ENCODE results near the gene HM13.
"Not testable (repeated sequence)": the region's sequence is repeated elsewhere in the genome, so short reads cannot be mapped to it uniquely, and the experiment has no call there.

HM13 gene

GRCh38 chr20:31570735-31571617, 56.7 kb downstream of the HM13 start:
- TF ChIP-seq CTCF (IDR thresholded peaks at IDR 0.05; ENCODE audit: extremely low read depth, missing control alignments): no peak
- DNase-seq (ENCODE audit: low spot score): no peak

- TF ChIP-seq CTCF (IDR thresholded peaks at IDR 0.05; ENCODE audit: extremely low read depth, missing control alignments): no peak
- DNase-seq (ENCODE audit: low spot score): no peak
Observed at GRCh38 chr20:31572042-31572700, 57.9 kb downstream of the HM13 start.

GRCh38 chr20:31572701-31573554, 58.7 kb downstream of the HM13 start:
- DNase-seq (ENCODE audit: low spot score): peak; percentile 97
- no peak for TF ChIP-seq CTCF (IDR thresholded peaks at IDR 0.05; ENCODE audit: extremely low read depth, missing control alignments)

GRCh38 chr20:31573555-31574321, 59.5 kb downstream of the HM13 start:
- TF ChIP-seq CTCF (IDR thresholded peaks at IDR 0.05; ENCODE audit: extremely low read depth, missing control alignments): no peak
- no peak for DNase-seq (ENCODE audit: low spot score)

GRCh38 chr20:31574986-31575385, 60.7 kb downstream of the HM13 start:
- not testable (repeated sequence) for DNase-seq (ENCODE audit: low spot score)

GRCh38 chr20:31576751-31577150, 62.5 kb downstream of the HM13 start:
- DNase-seq (ENCODE audit: low spot score): no peak
- no peak for TF ChIP-seq CTCF (IDR thresholded peaks at IDR 0.05; ENCODE audit: extremely low read depth, missing control alignments)

GRCh38 chr20:31577194-31577593, 63.0 kb downstream of the HM13 start:
- TF ChIP-seq CTCF (IDR thresholded peaks at IDR 0.05; ENCODE audit: extremely low read depth, missing control alignments): no peak
- DNase-seq (ENCODE audit: low spot score): no peak

All from GM20000 (cell line).